GM21576 (cell line): Measurements from ENCODE around the gene FHOD3.

Source experiments
- ATAC-seq: cut with Tn5 transposase; IDR thresholded peaks from one replicate; pipeline ENCODE4 v1.9.1; 2021; ENCODE audit warnings: mild to moderate bottlenecking, moderate library complexity; ENCODE audit not compliant: unreplicated experiment

The FHOD3 gene

DNA sequence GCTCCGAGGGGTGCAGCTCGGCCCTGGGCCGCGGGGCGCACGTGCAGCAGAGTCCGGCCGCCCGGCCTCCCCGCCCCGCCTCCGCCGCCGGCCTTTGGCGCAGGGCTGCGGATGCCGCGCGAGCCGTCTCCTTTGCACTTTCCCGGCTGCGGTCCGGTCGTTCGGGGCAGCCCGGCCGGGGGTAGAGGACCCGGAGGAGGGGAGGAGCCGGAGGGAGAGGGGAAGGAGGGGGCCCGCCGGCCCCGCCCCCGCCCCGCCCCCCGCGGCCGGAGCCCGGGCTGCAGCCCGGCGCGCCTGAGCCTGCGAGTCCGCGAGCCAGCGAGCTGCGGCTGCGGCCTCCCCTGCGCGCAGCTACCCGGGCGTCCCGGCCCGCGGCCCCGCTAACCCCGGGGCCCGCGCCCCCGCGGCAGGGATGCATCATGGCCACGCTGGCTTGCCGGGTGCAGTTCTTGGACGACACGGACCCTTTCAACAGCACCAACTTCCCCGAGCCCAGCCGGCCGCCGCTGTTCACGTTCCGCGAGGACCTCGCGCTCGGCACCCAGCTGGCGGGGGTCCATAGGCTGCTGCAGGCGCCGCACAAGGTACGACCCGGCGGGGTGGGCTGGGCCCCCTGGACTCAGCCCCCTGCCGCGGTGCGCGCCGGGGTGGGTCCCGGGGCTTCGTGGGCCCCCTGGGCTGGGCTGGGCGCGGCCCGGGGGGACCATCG lies at the start of gene FHOD3:
Gene FHOD3 (plus strand): TSS at position 297 of the 709 bp plus-strand sequence. CDS start 123 bp downstream, at position 420.
- peak; percentile 38 for ATAC-seq

DNA sequence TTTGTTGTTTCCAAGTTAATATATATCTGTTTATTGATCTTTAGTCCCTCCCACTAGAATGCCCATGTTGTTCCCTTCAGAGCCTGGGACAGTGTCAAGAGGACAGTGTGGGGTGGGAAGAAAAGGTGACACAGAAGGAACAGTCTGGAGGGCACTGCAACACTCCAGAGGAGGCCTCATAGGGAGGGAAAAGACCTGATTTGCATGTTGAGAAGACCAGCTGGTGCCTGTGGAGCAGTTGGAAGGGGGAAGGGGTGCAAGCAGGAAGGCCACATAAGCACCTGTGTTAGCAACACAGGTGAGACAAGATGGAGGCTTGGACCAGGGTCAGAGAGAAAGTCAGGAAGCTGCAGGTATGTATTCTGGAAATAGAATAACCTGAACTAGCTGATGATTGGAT lies 48.1 kb upstream of the FHOD3 start:
- ATAC-seq: no peak

DNA sequence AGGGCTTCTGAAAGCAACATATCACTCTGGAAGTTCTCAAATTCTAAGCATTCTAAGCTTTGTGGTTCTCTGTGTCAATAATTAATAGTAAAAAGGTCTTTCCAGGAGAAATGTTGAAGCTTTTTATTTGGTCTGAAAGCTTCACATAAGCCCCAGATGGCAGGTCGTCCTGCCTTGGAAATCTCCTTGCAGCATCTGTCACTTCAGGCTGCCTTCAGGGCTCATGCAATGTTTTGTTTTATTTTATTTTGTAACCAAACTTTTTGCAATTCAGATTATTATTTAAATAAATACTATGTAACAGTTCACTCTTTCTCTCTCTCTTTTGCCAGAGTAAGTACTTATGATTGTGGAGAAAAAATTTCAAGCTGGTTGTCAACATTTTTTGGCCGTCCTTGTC lies 46.7 kb upstream of the FHOD3 start:
- no peak for ATAC-seq

DNA sequence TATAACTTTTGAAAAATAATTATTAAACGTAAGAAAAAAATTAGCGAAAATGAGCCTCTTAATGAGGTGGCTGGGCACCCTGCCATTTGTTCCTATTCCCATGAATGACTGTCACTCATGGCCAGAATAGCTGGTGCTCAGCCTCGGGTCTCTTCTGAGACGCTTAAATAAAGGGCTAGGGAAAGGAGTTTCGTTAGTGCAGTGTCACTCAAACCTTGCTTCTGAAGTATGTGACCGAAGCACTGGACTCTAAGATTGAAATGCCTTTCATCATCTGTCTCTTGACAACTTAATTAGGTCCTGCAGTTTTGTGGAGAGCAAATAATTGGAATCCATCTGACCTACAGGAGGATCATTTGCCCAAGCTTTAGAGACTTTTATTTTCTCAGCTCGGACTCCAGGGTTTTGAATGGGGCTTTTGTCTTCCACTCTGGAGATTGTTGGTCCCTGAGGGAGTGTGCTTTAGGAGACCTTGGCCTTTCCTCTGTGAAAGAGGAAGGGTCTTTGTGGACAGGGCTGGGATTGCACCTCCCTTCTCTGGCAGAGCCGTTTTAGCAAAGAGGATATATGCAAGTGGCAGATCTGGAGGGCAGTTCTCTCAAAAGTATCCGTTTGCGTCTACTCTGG lies 42.3 kb upstream of the FHOD3 start:
- ATAC-seq: no peak

DNA sequence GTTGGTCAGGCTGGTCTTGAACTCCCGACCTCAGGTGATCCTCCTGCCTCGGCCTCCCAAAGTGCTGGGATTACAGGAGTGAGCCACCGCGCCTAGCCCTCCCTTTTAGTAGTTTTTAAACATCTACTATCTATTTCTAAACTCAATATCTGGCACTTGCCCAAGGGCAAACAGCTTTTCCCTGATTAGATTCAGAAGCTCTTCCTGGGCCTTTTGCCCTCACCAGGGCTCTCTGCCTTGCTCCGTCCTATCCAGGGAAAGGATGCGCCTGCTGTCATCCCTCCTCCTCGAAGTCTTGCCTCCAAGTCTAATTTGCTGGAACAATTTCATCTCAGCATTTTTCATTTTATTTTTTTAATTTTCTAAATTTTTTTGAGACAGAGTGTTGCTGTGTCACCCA lies 41.4 kb upstream of the FHOD3 start:
- ATAC-seq: no peak

DNA sequence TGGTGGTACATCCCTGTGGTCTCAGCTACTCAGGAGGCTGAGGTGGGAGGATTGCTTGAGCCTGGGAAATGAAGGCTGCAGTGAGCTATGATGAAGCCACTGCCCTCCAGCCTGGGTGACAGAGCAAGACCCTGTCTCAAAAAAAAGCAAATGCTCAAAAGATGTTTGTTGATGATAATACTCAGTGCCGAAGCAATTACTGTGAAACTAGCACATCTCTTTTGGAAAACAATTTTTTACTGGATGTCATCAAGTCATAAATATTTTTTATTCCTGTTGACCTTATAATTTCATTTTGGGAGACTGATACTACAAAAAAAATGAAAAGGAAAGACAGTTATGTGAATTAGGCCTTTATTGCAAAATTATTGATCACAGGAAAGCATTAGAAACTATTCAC lies 34.5 kb upstream of the FHOD3 start:
- no peak for ATAC-seq

DNA sequence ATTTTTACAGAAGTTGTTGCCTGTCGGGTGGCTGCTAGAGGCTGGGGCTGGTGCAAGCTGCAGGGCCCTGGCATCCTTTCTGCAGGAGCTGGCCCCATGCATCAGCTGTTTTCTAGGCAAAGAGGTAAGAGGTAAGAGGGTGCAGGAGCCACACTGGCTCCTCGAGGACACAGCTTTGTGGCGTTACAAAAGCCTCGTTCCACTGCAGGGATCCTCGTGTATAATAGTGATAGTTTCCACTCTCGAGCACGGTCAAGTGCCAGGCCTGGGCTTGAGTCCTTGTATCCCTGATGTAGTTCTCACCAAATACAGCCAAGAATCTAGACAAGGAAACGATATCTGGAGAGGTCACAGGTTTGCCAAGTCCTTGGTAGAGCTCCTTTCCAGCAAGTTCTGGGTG lies 33.2 kb upstream of the FHOD3 start:
- no peak for ATAC-seq

DNA sequence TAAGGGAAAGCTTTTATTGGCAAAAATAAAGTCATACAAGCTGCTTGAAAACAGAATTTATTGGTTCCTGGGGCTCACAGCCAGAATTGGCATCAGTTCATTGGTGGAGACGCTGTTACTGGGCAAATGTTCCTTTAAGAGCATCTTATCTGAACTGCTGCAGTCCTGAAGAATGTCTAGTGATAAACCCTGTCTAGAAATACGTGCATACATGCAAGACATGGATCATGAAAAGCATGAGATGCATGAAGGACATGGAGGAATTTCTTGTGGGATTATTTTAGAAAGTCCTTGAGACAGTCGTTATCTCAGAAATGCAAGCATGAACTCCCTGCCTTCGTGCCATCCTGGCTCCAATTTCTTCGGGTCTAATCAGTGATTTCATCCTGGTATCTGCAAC lies 32.5 kb upstream of the FHOD3 start:
- no peak for ATAC-seq

DNA sequence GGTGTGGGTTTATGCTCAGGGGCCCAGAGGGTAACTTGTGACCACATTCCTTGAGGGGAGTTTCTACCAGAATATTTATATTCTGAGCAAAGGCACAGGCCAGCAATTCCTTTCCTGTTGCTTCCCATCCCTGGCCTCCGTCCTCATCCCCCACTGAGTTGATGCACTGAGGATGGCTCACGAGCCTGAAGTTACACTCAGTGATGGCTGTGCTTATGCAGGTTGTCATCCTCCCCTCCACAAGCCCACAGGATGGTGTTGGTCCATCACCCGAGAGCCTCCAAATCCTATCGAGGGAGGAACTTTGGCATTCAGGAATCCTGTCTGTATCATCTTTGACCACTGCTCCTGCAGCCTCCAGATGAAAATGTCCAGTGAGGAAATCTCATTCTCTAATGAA lies 28.4 kb upstream of the FHOD3 start:
- no peak for ATAC-seq

DNA sequence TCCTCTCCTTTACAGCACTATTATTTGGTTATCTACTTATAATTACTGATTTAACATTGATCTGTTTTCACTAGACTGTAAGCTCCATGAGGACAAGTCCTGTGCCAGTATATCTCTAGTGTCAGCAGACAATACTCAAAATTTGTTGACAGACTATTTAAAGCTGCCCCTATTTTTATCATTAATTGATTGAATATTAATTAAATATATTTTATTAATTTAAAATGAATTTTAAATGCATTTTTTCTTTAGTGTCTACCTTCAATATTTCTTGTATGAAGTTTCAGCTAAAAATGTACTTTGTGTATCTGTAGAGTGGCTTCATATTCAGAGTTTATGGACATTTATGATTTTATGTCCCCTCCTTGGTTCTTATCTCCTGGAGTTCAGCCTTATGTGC lies 26.4 kb upstream of the FHOD3 start:
- no peak for ATAC-seq

DNA sequence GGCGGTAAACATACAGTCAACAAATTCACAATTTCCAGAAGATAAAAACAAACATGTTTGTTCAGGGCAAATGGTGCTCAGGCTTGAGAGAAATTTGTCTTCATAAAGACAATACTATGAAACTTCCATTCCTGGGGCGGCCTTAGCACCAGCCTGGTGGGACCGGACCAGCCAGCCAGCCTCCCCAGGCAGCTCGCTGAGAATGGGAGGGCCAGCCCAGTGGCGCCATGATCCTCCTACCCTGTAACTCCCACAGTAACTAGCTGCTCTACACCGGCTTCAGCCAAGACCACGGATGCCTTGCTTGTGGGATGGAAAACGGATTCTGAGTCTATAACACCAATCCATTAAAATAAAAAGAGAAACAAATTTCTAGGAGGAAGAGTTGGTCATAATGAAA lies 24.2 kb upstream of the FHOD3 start:
- no peak for ATAC-seq

DNA sequence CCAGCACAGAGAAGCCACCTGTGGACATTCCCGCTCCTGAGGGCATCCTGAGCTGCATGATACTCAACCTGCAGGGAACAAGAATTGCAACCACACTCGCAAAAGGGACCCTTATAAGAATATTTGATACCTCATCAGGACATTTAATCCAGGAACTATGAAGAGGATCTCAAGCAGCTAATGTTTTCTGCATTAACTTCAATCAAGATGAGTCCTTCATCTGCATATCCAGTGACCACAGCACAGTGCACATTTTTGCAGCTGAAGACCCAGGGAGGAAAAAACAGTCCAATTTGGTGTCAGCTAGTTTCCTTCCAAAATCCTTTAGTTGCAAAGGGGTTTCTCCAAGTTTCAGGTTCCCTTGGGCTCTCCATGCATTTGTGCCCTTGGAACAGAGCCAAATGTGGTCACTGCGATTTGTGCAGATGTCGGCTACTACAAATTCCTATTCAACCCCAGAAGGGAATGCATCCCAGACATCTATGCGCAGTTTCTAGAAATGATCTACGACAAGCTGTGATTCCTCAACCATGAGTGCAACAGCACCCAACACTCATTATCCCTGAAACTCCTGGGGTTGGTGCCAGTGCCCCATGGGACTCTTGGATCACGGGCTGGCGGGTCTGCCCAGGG lies 23.3 kb upstream of the FHOD3 start:
- no peak for ATAC-seq

DNA sequence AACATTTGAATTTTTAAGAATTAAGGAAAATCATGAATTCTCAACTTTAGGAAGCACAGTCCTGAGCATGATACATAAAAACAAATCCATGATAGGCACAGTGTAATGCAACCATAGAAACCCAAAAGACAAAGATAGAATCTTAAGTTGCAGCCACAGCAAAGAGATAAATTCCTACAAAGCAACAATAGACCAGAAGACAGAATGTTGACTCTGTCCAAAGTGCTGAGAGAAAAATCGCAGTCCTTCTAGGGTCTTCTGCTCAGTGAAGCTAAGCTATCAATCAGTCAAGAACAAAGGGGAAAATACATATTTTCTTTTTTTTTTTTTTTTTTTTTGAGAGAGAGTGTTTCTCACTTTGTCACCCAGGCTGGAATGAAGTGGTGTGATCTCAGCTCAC lies 22.0 kb upstream of the FHOD3 start:
- ATAC-seq: no peak

DNA sequence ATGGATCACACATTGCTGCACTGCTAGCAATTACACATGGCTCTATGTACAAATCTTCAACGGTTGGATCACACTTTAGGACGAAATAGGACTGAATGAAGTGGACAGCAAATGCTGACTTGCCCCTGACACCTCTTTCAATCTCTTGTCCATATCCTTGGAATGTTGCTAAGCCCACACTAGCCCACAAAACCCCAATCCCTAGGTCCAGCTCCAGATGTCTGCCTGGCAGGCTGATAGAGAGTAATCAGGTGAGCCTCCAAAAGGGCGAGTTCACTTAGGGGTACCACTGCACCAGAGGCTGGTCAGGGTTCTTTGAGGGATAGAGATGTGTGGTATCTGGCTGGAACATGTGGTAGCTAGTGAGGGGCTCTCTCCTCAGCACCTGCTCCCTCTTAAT lies 18.5 kb upstream of the FHOD3 start:
- no peak for ATAC-seq

DNA sequence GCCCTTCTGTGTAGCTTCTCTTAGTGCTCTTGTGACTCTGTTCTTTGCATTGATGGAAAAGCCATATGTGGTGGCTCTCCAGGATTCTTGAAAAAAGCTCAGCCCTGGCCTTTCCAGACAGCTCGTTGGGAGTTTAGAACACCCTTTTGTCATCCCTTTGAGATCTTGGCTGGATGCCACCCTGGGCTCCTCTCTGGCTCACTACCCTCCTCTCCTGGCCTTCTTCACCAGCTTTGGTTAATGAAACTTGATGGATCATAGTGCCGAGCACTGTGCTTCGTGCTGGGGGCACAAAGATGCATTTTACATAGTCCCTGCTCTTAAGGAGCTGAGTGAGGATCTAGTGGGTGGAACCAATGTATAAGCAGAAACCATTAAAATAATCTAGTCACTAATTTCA lies 15.6 kb upstream of the FHOD3 start:
- ATAC-seq: no peak

DNA sequence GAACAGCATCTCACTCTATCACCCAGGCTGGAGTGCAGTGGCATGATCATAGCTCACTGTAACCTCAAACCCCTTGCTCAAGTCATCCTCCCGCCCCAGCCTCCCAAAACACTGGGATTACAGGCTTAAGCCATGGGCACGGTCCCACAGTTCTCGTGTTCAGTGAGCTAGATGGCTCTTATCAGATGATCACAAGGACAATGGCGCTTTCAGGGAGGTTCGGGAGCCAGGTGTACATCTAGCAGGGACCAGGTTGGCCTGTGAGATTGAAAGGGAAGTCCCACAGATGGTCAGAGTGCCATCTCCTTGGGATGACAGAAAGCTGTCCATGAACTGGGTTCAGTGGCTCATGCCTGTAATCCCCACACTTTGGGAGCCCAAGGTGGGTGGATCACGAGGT lies 14.1 kb upstream of the FHOD3 start:
- ATAC-seq: no peak

DNA sequence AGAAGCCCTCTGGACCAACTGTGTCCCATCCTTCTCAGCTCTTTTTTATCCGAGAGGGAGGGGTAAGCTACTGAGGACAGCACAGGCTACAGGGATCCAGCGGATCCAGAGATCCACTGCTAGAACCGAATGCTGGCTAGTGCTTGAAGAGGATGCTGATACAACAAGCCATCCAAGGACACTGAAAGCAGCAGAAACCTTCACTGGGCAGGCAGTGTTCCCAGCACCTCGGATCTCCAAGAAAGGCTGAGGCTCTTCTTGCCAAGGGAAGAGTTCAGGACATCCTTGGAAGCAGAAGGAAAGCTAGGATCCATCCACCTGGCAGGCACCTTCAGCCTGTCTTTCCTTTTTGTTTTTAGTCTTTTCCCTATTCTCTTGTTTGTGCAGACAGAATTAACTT lies 13.2 kb upstream of the FHOD3 start:
- no peak for ATAC-seq

DNA sequence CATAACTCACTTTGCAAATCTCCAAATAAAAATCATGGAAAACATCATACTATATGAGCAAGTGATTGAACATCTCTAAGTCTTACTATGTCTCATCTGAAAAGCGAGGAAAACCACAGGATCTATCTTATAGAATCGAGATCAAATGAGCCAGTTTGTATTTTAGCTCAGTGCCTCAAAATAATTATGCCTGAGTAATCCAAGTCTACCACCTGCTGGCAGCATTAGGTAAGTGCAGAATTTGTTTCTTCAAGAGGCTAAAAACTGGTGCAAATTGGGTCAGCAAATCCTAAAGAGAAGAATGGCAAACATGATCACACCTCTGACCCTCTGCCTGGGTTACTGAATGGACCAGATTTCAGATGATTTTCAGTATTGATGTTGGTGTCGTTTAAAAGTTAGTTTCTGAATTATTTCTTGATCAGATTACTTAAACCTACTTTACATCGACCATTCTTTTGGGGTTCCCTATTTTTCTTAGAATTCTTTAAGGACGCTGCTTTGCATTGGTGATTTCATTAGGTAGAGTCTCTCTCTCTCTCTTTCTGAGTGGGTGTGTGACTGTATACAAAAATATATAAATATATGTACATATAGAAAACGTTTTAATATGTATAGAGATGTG lies 12.7 kb upstream of the FHOD3 start:
- no peak for ATAC-seq

DNA sequence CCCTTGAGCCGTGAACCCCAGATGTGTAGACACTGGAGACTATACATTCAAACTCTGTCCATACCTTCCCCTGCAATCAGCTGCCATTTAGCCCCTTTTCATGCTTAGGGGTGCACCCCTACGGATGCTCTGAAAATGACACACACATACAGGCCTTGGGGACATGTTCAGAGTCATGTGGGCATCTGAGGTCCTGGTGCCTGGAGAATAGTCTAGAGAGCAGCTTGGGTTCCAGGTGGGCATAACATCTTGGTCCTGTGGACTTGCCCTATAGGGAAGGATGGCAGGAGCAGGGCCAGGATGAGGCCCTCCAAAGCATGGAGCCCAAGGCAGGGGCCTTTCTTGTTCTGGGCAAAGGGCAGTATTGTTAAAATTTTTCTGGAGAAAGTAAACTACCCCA lies 9.9 kb upstream of the FHOD3 start:
- ATAC-seq: no peak

DNA sequence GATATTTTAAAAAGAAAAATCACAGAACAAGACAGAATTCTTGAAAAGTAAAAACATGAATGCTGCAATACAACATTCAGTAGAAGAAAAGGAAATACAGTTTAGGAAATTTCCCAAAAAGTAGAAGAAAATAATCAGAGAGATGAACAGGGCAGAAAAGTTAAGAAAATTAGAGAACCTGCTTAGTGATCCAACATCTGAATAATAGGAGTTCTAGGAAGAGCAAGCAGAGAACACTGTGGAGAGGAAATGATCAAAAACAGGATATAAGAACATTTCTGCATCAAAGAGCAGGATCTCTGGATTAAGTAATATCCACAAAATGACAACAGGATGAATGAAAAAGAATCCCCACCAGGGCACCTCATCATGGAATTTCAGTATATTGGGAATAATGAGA lies 8.8 kb upstream of the FHOD3 start:
- ATAC-seq: no peak

DNA sequence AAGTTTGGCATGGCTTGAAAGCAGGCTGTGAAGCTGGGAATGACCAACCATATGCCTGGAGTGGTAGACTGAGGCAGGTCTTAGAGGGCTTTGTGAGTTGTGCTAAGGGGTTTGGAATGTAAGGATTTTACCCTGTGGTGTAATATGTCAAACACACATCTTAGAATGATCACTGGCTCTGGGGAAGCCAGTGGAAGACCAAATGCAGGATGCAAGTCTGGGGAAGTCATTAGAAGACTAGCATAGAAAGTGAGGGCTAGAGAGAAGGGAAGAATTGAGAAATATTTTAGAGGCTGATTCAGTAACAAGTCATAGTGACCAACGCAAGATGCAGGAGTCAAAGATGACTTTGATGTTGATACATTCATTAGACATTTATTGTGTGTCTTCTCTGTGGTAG lies 3.5 kb upstream of the FHOD3 start:
- ATAC-seq: no peak

DNA sequence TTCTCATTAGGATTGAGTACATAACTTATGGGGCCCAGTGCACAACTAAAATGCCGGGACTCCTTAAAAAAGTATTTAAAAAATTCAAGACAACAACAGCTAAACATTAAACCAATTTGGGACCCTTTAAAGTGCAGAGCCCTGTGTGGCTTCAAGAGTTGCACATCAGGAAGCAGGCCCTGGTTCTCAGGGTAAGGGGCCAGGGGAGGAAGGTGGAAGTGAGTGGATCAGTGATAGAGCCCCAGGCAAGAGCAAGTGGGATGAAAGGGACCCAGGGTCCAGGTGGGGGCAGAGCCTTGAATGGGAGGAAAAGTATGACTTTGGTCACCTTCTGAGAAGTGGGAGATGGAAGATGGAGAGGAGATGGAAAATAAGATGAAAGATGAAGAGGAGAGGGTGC lies 2.3 kb upstream of the FHOD3 start:
- no peak for ATAC-seq
